Lung (tissue), 16 donors: ENCODE data around the gene BSG. TPM values are rescaled to one million over a fixed set of nuclear protein-coding genes. Genes with fewer than 3 reads are reported as not detected.

Experiments used
- ATAC-seq: fragments of 200-7000 bp; cut with Tn5 transposase; one replicate; pipeline ENCODE4 v1.9.1; 2020; ENCODE audit warnings: moderate number of reproducible peaks; ENCODE audit not compliant: insufficient read depth, low FRiP score
- DNase-seq, 3 donors: peaks; one replicate each; pipeline ENCODE4 v3.0.0-alpha.2; 2013 to 2017
- H3K27ac ChIP-seq, 2 donors: one replicate each; pipeline ENCODE4 v1.5.1; 2013; ENCODE audit warnings: mild to moderate bottlenecking in 2 of 2, moderate library complexity in 2 of 2, control low read depth in 1 of 2, inconsistent platforms in 1 of 2, low read depth in 1 of 2, low read length in 1 of 2
- H3K27me3 ChIP-seq, 3 donors: one replicate each; pipeline ENCODE4 v1.5.1; 2013; ENCODE audit warnings: low read length in 2 of 3; ENCODE audit not compliant: control insufficient read depth in 3 of 3, insufficient read depth in 3 of 3
- H3K36me3 ChIP-seq, 4 donors: one replicate each; pipeline ENCODE4 v1.5.1; 2013; ENCODE audit warnings: low read length in 4 of 4, mild to moderate bottlenecking in 1 of 4, moderate library complexity in 1 of 4; ENCODE audit not compliant: control insufficient read depth in 4 of 4, insufficient read depth in 4 of 4
- H3K4me1 ChIP-seq, 5 donors: one replicate each; pipeline ENCODE4 v1.5.1; 2013; ENCODE audit warnings: low read length in 5 of 5, mild to moderate bottlenecking in 2 of 5, moderate library complexity in 1 of 5; ENCODE audit not compliant: control insufficient read depth in 5 of 5, insufficient read depth in 5 of 5
- H3K4me3 ChIP-seq: one replicate; pipeline ENCODE4 v1.5.1; 2013; ENCODE audit warnings: mild to moderate bottlenecking, control low read depth, moderate library complexity
- H3K9ac ChIP-seq, 2 donors: one replicate each; pipeline ENCODE4 v1.5.1; 2013; ENCODE audit warnings: low read length in 2 of 2, control low read depth in 1 of 2; ENCODE audit not compliant: insufficient read depth in 1 of 2
- H3K9me3 ChIP-seq, 4 donors: one replicate each; pipeline ENCODE4 v1.5.1; 2013; ENCODE audit warnings: low read length in 3 of 4, mild to moderate bottlenecking in 1 of 4, moderate library complexity in 1 of 4; ENCODE audit not compliant: control insufficient read depth in 4 of 4, insufficient read depth in 3 of 4
- WGBS, 2 donors: extraction: QIAGEN DNeasy Blood & Tissue Kit; methylation state at CpG; one replicate each; pipeline ENCODE4 v1.1.7; 2013; 5-methylcytosine and 5-hydroxymethylcytosine counted together
- long read RNA-seq, 5 donors: transcript quantifications; one replicate each; lab custom pipeline, GENCODE V29; 2026
- polyA plus RNA-seq, 2 donors: library from polyadenylated mRNA; stranded (reverse); fragments of 200-250 nt; gene quantifications; one replicate each; pipeline ENCODE4 v1.2.1, GENCODE V29; 2013
- total RNA-seq, 2 donors: library from RNA; depleted of rRNA in 1 of 2; stranded (reverse); fragments of >200 nt in 1 of 2; gene quantifications; one replicate each; pipeline ENCODE4 v1.2.1, GENCODE V29; 2014 to 2021
- TF ChIP-seq, protein P1 (sequence below): IDR thresholded peaks from 2 replicates; pipeline ENCODE4 v1.5.1; 2012; ENCODE audit warnings: mild to moderate bottlenecking; ENCODE audit errors: control extremely low read depth, extremely low read depth
- donor health status: control.
- donor health status: control.
- donor health status: Bipolar disorder and iron deficiency.
- donor health status: healthy.
- donor health status: DM: yes; HTN: yes; CAD: no.

BSG gene
- total RNA-seq, result 100 to 1,000 TPM; 239 to 416 TPM
- 100 to 1,000 TPM; 333 to 376 TPM for polyA plus RNA-seq
- long read RNA-seq, donor 1, transcript BSG-210 (2 exons, 611 nt), result minor isoform, 6 of 283 reads
- long read RNA-seq, donor 1, transcript BSG-206 (3 exons, 582 nt), result major isoform, 13 of 283 reads
- long read RNA-seq, donor 1, partial matches to known transcripts, result 52 of 283 reads
- long read RNA-seq, donor 1, other reads (novel, unspliced or antisense), result 212 of 283 reads
- long read RNA-seq, donor 2, partial matches to known transcripts, result 16 of 73 reads
- long read RNA-seq, donor 2, other reads (novel, unspliced or antisense), result 52 of 73 reads
- long read RNA-seq, donor 3, partial matches to known transcripts, result 24 of 139 reads
- long read RNA-seq, donor 3, other reads (novel, unspliced or antisense), result 108 of 139 reads
- long read RNA-seq, donor 4, partial matches to known transcripts, result 22 of 86 reads
- long read RNA-seq, donor 4, other reads (novel, unspliced or antisense), result 62 of 86 reads
- long read RNA-seq, donor 5, transcript BSG-206 (3 exons, 582 nt), result major isoform, 5 of 265 reads
- long read RNA-seq, donor 5, partial matches to known transcripts, result 49 of 265 reads
- long read RNA-seq, donor 5, other reads (novel, unspliced or antisense), result 208 of 265 reads

DNA sequence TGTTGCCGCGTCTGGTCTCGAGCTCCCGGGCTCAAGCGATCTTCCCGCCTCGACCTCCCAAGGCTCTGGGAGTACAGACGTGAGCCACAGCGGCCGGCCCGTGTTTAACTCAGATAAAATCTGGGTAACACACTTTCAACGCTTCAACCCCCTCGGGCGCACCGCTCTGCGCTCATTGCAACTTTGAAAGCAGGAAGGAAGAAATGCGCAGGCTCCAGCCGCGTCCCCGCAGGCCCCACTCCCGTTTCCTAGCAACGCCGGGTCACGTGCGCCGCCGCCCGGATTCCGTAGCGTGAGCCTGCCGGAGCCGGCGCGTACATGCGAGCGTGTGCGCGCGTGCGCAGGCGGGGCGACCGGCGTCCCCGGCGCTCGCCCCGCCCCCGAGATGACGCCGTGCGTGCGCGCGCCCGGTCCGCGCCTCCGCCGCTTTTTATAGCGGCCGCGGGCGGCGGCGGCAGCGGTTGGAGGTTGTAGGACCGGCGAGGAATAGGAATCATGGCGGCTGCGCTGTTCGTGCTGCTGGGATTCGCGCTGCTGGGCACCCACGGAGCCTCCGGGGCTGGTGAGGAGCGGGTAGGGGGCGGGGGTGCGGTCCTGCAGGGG lies at the start of gene BSG:
Gene BSG, plus strand, starts transcription at position 457 of the 603 bp plus-strand sequence. Its CDS starts 39 bp downstream, at position 496.
- Histone ChIP-seq H3K36me3 (peaks cover 0 to 5% (median 0%) of the 10 kb centered on the region in 4 donors), H3K9ac (peak within 1 kb of the TSS; percentile 85 to 90), H3K4me3 (peak within 1 kb of the TSS; percentile 92), H3K4me1 (peaks cover 0 to 35% (median 18%) of the 10 kb centered on the region in 5 donors), H3K9me3 (no peaks in the 10 kb centered on the region), H3K27ac (peak within 1 kb of the TSS; percentile 95), H3K27me3 (no peaks in the 10 kb centered on the region)
- WGBS, 2 donors, result 0 to 1% methylated on average over 67 to 79 of the region's 79 CpGs
- peak; percentile 88 for ATAC-seq
- peak; percentile 98 to 99 (median 99) for DNase-seq
- TF ChIP-seq, protein P1, sequence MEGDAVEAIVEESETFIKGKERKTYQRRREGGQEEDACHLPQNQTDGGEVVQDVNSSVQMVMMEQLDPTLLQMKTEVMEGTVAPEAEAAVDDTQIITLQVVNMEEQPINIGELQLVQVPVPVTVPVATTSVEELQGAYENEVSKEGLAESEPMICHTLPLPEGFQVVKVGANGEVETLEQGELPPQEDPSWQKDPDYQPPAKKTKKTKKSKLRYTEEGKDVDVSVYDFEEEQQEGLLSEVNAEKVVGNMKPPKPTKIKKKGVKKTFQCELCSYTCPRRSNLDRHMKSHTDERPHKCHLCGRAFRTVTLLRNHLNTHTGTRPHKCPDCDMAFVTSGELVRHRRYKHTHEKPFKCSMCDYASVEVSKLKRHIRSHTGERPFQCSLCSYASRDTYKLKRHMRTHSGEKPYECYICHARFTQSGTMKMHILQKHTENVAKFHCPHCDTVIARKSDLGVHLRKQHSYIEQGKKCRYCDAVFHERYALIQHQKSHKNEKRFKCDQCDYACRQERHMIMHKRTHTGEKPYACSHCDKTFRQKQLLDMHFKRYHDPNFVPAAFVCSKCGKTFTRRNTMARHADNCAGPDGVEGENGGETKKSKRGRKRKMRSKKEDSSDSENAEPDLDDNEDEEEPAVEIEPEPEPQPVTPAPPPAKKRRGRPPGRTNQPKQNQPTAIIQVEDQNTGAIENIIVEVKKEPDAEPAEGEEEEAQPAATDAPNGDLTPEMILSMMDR, result no peak

DNA sequence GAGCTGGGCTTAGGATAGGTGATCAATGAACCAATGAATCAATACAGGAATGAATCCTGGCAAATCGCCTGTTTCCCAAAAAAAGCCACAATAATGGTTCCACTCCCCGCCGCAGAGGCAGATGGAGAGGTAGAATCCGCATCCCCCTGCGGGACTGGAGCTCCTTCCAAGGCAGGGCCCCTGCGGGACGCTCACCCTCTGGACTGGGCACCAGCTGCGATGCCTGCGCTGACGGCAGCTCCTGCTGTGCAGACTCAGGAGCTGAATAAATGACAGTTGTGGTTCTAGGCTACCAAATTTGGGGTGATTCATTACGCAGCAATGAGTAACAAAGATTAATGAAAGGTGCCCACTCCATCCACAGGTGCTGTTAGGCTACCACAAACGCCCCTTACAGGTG lies 49.7 kb upstream of the BSG start:
- Histone ChIP-seq H3K9me3 (no peaks in the 10 kb centered on the region), H3K27ac (no peak overlapping the region), H3K27me3 (peaks cover 0 to 3% (median 0%) of the 10 kb centered on the region in 3 donors), H3K4me1 (peaks cover 0 to 4% (median 0%) of the 10 kb centered on the region in 5 donors), H3K36me3 (peaks cover 0 to 6% (median 2%) of the 10 kb centered on the region in 4 donors), H3K9ac (no peak overlapping the region), H3K4me3 (no peak overlapping the region)
- no peak for DNase-seq
- 95 to 98% methylated on average over 12 of the region's 12 CpGs for WGBS, 2 donors
- TF ChIP-seq, protein P1, result no peak
- no peak for ATAC-seq

DNA sequence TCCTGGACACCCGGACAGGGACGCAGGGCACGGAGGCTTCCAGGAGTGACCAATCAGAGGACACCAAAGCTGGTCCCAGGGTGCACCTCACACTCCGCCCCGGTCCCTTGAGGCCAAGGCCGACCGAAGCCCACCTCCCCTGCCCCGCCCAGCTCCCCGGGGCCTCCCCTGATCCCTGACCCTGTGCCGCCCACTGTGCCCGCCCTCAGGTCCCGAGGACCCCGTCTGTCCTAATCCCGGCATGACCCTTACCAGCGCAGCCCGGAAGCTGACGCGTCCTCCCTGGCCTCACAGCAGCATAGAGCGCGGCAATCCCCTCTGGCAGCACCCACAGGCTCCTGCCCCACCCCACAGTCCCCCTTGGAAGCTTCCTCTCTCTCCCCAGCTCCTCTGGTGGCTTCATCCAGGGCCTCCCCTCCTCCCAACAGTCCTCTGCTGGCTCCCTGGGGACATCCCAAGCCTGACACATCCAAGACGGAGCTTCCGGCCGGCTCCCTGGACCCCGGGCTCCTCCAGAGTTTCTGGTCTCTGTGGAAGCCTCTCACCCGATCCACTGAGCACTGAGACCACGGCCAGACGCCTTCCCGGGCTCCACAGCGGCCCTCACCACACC lies 48.2 kb upstream of the BSG start:
- no peak for ATAC-seq
- Histone ChIP-seq H3K9me3 (no peaks in the 10 kb centered on the region), H3K27ac (no peak overlapping the region), H3K27me3 (peaks cover 0 to 3% (median 0%) of the 10 kb centered on the region in 3 donors), H3K4me3 (no peak overlapping the region), H3K36me3 (peaks cover 0 to 6% (median 2%) of the 10 kb centered on the region in 4 donors), H3K4me1 (no peaks in the 10 kb centered on the region), H3K9ac (no peak overlapping the region)
- TF ChIP-seq, protein P1, result no peak
- 74 to 81% methylated on average over 29 of the region's 29 CpGs for WGBS, 2 donors
- DNase-seq, result no peak
